Measurements from ENCODE around the gene CFAP46.

Gene CFAP46

DNA sequence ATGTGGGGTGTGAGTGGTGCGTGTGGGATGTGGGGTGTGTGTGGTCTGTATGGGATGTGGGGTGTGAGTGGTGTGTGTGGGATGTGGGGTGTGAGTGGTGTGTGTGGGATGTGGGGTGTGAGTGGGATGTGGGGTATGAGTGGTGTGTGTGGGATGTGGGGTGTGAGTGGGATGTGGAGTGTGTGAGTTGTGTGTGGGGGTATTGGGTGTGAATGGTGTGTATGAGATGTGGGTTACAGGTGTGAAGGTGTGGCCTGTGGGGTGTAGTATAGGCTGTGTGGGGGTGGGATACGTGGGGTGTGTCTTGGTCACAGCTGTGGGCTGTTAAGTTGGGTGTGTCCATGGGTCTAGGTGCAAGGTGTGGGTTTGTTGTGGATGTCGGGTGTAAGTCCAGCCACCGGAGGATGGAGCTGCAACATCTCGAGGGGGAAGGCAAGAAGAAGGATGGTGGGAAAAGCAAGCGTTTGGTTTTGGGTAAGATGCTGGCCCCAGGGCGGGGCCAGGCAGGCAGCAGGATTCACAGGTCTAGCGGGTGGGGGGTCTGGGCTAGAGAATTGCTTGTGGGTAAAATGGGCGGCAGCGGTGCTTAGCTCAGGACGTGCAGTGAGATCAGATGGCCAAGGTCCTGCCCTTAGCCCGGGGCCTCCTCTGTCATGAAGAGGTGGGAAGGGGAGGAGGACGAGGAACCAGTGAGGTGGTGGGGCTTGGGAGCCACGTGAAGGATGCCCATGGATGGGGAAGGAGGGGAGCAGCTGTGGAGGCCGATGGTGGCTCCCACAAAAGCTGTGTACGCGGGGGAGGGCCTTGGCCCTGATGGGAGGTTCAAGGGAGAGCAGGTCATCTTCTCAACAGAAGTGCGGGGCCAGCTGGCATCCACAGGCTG lies 60.1 kb downstream of the CFAP46 start:
- Histone ChIP-seq H3K27ac (ENCODE audit: low read length) (no peak overlapping the region), H3K36me3 (ENCODE audit: control insufficient read depth in 2 of 2, insufficient read depth in 2 of 2, low read length in 2 of 2) (no peaks in the 10 kb centered on the region), H3K27me3 (ENCODE audit: control insufficient read depth in 1 of 2, insufficient read depth in 2 of 2, low read length in 2 of 2) (peaks cover 4% of the 10 kb centered on the region in 2 donors), H3K4me1 (ENCODE audit: control insufficient read depth, insufficient read depth, low read length) (no peaks in the 10 kb centered on the region), H3K9me3 (ENCODE audit: control insufficient read depth in 2 of 2, low read length in 2 of 2) (no peaks in the 10 kb centered on the region), H3K9ac (ENCODE audit: low read length in 2 of 2) (no peak overlapping the region), H3K4me3 (ENCODE audit: low read length in 2 of 2) (no peak overlapping the region)

- Histone ChIP-seq H3K27me3 (ENCODE audit: control insufficient read depth in 1 of 2, insufficient read depth in 2 of 2, low read length in 2 of 2) (peaks cover 4 to 5% of the 10 kb centered on the region in 2 donors), H3K27ac (ENCODE audit: low read length) (no peak overlapping the region), H3K9me3 (ENCODE audit: control insufficient read depth in 2 of 2, low read length in 2 of 2) (no peaks in the 10 kb centered on the region), H3K9ac (ENCODE audit: low read length in 2 of 2) (no peak overlapping the region), H3K4me3 (ENCODE audit: low read length in 2 of 2) (no peak overlapping the region), H3K36me3 (ENCODE audit: control insufficient read depth in 2 of 2, insufficient read depth in 2 of 2, low read length in 2 of 2) (no peaks in the 10 kb centered on the region), H3K4me1 (ENCODE audit: control insufficient read depth, insufficient read depth, low read length) (no peaks in the 10 kb centered on the region)
Observed at GRCh38 chr10:132881186-132881920, 61.0 kb downstream of the CFAP46 start.

GRCh38 chr10:132880128-132880981 lies 62.0 kb downstream of the CFAP46 start:
- no peak overlapping the region for H3K9ac ChIP-seq (ENCODE audit: low read length in 2 of 2)
- no peaks in the 10 kb centered on the region for H3K9me3 ChIP-seq (ENCODE audit: control insufficient read depth in 2 of 2, low read length in 2 of 2)
- no peak overlapping the region for H3K4me3 ChIP-seq (ENCODE audit: low read length in 2 of 2)
- no peaks in the 10 kb centered on the region for H3K4me1 ChIP-seq (ENCODE audit: control insufficient read depth, insufficient read depth, low read length)
- H3K27me3 ChIP-seq (ENCODE audit: control insufficient read depth in 1 of 2, insufficient read depth in 2 of 2, low read length in 2 of 2), result peaks cover 4 to 5% of the 10 kb centered on the region in 2 donors
- no peak overlapping the region for H3K27ac ChIP-seq (ENCODE audit: low read length)
- no peaks in the 10 kb centered on the region for H3K36me3 ChIP-seq (ENCODE audit: control insufficient read depth in 2 of 2, insufficient read depth in 2 of 2, low read length in 2 of 2)

- H3K9me3 ChIP-seq (ENCODE audit: control insufficient read depth in 2 of 2, low read length in 2 of 2), result no peaks in the 10 kb centered on the region
Observed at GRCh38 chr10:132879408-132880127, 62.8 kb downstream of the CFAP46 start.

GRCh38 chr10:132878730-132879407 lies 63.5 kb downstream of the CFAP46 start:
- H3K4me3 ChIP-seq (ENCODE audit: low read length in 2 of 2), result no peak overlapping the region
- H3K4me1 ChIP-seq (ENCODE audit: control insufficient read depth, insufficient read depth, low read length), result no peaks in the 10 kb centered on the region
- no peak overlapping the region for H3K27ac ChIP-seq (ENCODE audit: low read length)
- H3K27me3 ChIP-seq (ENCODE audit: control insufficient read depth in 1 of 2, insufficient read depth in 2 of 2, low read length in 2 of 2), result peaks cover 4 to 5% of the 10 kb centered on the region in 2 donors
- H3K9me3 ChIP-seq (ENCODE audit: control insufficient read depth in 2 of 2, low read length in 2 of 2), result no peaks in the 10 kb centered on the region
- no peaks in the 10 kb centered on the region for H3K36me3 ChIP-seq (ENCODE audit: control insufficient read depth in 2 of 2, insufficient read depth in 2 of 2, low read length in 2 of 2)
- no peak overlapping the region for H3K9ac ChIP-seq (ENCODE audit: low read length in 2 of 2)

More at GRCh38 chr10:132879408-132880127, 62.8 kb downstream of the CFAP46 start:
- Histone ChIP-seq H3K4me1 (ENCODE audit: control insufficient read depth, insufficient read depth, low read length) (no peaks in the 10 kb centered on the region), H3K27me3 (ENCODE audit: control insufficient read depth in 1 of 2, insufficient read depth in 2 of 2, low read length in 2 of 2) (peaks cover 4 to 5% of the 10 kb centered on the region in 2 donors), H3K27ac (ENCODE audit: low read length) (no peak overlapping the region), H3K9ac (ENCODE audit: low read length in 2 of 2) (no peak overlapping the region), H3K36me3 (ENCODE audit: control insufficient read depth in 2 of 2, insufficient read depth in 2 of 2, low read length in 2 of 2) (no peaks in the 10 kb centered on the region), H3K4me3 (ENCODE audit: low read length in 2 of 2) (no peak overlapping the region)

DNA sequence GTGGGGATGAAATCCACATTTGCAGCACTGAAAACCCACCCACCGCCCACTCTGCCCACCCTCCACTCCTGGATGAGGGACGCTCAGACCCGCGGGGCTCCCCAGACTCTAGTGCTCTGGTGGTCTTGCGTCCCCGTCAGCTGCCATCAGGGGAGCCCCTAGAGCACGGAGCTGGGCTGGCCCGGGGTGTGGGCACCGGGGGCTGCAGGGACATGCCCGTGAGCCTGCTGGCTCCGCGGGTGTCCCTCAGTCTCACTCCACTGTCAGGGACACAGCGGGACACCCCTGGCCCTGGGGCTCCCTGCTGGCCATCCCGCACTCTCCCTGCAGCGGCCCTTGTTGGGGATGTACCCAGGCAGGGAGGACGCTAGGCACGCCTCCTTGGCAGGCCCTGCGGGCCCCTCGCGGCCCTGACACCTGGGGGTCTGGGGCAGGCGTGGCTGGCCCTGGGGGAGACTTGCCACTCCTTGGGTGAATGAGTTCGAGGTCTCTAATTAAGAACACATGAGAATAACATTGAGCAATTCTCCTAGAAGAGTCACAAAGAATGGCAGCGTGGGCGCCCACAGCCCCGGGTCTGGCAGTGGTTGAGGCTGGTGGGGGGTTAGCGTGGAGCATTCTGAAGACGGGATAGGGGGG lies 64.2 kb downstream of the CFAP46 start:
- H3K36me3 ChIP-seq (ENCODE audit: control insufficient read depth in 2 of 2, insufficient read depth in 2 of 2, low read length in 2 of 2), result no peaks in the 10 kb centered on the region
- H3K4me3 ChIP-seq (ENCODE audit: low read length in 2 of 2), result no peak overlapping the region
- H3K27me3 ChIP-seq (ENCODE audit: control insufficient read depth in 1 of 2, insufficient read depth in 2 of 2, low read length in 2 of 2), result peaks cover 4 to 5% of the 10 kb centered on the region in 2 donors
- H3K9ac ChIP-seq (ENCODE audit: low read length in 2 of 2), result no peak overlapping the region
- no peaks in the 10 kb centered on the region for H3K4me1 ChIP-seq (ENCODE audit: control insufficient read depth, insufficient read depth, low read length)
- H3K9me3 ChIP-seq (ENCODE audit: control insufficient read depth in 2 of 2, low read length in 2 of 2), result no peaks in the 10 kb centered on the region
- no peak overlapping the region for H3K27ac ChIP-seq (ENCODE audit: low read length)

DNA sequence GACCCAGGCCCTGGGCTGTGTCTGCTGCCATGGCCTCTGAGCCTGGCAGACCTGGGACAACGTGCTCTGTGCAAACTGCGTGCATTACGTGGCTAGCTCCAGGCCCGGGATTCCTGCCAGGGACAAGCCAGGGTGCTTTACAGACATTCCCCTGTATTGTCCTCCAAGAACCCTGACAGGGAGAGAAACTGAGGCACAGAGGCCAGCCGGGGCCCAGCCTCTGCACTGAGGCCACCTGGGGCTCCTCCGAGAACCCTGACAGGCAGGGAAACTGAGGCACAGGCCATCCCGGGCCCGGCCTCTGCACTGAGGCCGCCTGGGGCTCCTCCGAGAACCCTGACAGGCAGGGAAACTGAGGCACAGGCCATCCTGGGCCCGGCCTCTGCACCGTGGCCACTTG lies 64.9 kb downstream of the CFAP46 start:
- no peak overlapping the region for H3K9ac ChIP-seq (ENCODE audit: low read length in 2 of 2)
- H3K27me3 ChIP-seq (ENCODE audit: control insufficient read depth in 1 of 2, insufficient read depth in 2 of 2, low read length in 2 of 2), result peaks cover 4 to 8% of the 10 kb centered on the region in 2 donors
- H3K4me3 ChIP-seq (ENCODE audit: low read length in 2 of 2), result no peak overlapping the region
- H3K4me1 ChIP-seq (ENCODE audit: control insufficient read depth, insufficient read depth, low read length), result no peaks in the 10 kb centered on the region
- no peaks in the 10 kb centered on the region for H3K36me3 ChIP-seq (ENCODE audit: control insufficient read depth in 2 of 2, insufficient read depth in 2 of 2, low read length in 2 of 2)
- no peaks in the 10 kb centered on the region for H3K9me3 ChIP-seq (ENCODE audit: control insufficient read depth in 2 of 2, low read length in 2 of 2)
- no peak overlapping the region for H3K27ac ChIP-seq (ENCODE audit: low read length)

DNA sequence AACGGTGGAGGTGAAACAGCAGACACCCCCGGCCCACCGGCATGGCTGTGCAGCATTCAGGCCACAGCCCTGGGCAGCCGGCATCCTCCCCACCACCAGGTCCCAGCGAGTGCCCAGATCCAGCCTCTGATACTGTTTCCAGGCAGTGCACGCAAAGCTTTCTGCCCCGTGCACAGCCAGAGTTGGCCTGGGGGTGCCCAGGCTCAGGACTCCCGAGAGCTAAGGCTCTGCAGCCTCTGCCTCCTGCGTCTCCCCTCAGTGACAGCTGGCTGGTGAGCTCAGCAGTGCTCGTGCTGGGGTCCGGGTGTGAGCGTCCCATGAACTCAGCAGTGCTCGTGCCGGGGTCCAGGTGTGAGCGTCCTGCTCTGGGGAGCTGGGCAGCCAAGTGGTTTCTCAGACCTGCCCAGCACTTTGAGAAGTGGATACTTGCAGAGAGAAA lies 65.4 kb downstream of the CFAP46 start:
- Histone ChIP-seq H3K9me3 (ENCODE audit: control insufficient read depth in 2 of 2, low read length in 2 of 2) (no peaks in the 10 kb centered on the region), H3K4me1 (ENCODE audit: control insufficient read depth, insufficient read depth, low read length) (no peaks in the 10 kb centered on the region), H3K9ac (ENCODE audit: low read length in 2 of 2) (no peak overlapping the region), H3K36me3 (ENCODE audit: control insufficient read depth in 2 of 2, insufficient read depth in 2 of 2, low read length in 2 of 2) (no peaks in the 10 kb centered on the region), H3K27me3 (ENCODE audit: control insufficient read depth in 1 of 2, insufficient read depth in 2 of 2, low read length in 2 of 2) (peaks cover 4 to 9% of the 10 kb centered on the region in 2 donors), H3K27ac (ENCODE audit: low read length) (no peak overlapping the region), H3K4me3 (ENCODE audit: low read length in 2 of 2) (no peak overlapping the region)

DNA sequence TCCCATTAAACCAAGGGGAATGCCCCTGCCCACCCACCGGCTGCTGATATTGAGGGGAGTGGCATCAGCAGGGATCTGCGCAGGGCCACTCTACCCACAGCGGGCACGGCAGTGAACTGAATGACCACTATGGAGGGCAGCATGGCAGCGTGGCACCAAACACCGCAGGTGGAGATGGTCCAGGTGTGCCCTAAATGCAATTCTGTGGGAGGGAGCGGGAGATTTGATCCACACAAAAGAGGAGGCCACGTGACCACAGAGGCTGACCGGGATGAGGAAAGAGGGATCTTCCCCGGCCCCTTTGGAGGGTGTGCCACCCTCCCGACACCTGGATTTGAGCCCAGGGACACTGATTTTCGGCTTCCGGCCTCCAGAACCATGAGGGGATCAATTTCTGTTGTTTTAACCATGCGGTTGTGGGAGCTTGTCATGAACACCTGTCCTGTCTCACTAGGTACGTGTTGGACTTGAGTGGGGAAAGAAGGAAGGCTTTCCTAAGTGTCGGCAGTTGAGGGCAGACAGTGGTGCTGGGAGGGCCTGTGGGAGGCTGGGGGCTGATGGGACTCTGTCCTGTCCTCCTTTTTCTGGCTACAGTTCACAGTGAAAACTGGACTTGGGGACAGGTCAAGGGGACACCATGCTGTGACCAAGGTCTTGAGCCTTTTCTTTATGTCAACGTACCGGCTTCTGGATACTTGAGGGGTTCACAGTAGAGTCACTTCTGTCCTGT lies 66.1 kb downstream of the CFAP46 start:
- Histone ChIP-seq H3K9ac (ENCODE audit: low read length in 2 of 2) (no peak overlapping the region), H3K27me3 (ENCODE audit: control insufficient read depth in 1 of 2, insufficient read depth in 2 of 2, low read length in 2 of 2) (peaks cover 4 to 9% of the 10 kb centered on the region in 2 donors), H3K4me1 (ENCODE audit: control insufficient read depth, insufficient read depth, low read length) (no peaks in the 10 kb centered on the region)

More for the DNA sequence above, 66.1 kb downstream of the CFAP46 start:
- H3K36me3 ChIP-seq (ENCODE audit: control insufficient read depth in 2 of 2, insufficient read depth in 2 of 2, low read length in 2 of 2), result no peaks in the 10 kb centered on the region
- H3K27ac ChIP-seq (ENCODE audit: low read length), result no peak overlapping the region
- H3K4me3 ChIP-seq (ENCODE audit: low read length in 2 of 2), result no peak overlapping the region
- no peaks in the 10 kb centered on the region for H3K9me3 ChIP-seq (ENCODE audit: control insufficient read depth in 2 of 2, low read length in 2 of 2)
